Breast epithelium (tissue), 4 donors: Measurements from ENCODE around the gene CCDC17. TPM values are rescaled to one million over a fixed set of nuclear protein-coding genes. Genes with fewer than 3 reads are reported as not detected.

Experiments
- DNase-seq, 2 donors: peaks; one replicate each; pipeline ENCODE4 v3.0.0-alpha.2; 2019; ENCODE audit warnings: low spot score in 2 of 2
- H3K27ac ChIP-seq, 2 donors: fragments of 200-600 bp; sonication (generic) in 1 of 2; one replicate each; pipeline ENCODE4 v1.5.1; 2016 to 2019; ENCODE audit warnings: mild to moderate bottlenecking in 1 of 2
- H3K27me3 ChIP-seq, 2 donors: fragments of 200-600 bp; sonication (generic) in 1 of 2; one replicate each; pipeline versions ENCODE4 v1.5.1 to v1.6.0; 2017 to 2019; ENCODE audit warnings: control low read depth in 1 of 2, mild to moderate bottlenecking in 1 of 2
- H3K36me3 ChIP-seq: fragments of 200-600 bp; one replicate; pipeline ENCODE4 v1.5.1; 2019
- H3K4me1 ChIP-seq, 2 donors: fragments of 200-600 bp; sonication (generic); one replicate each; pipeline ENCODE4 v1.5.1; 2016 to 2019; ENCODE audit warnings: control low read depth in 1 of 2
- H3K4me3 ChIP-seq, 3 donors: fragments of 200-600 bp; sonication (generic); 1 replicate in 2 of 3; 2 replicates in 1 of 3; pipeline ENCODE4 v1.5.1; 2016 to 2019; ENCODE audit warnings: mild to moderate bottlenecking in 3 of 3, moderate library complexity in 2 of 3
- H3K9me3 ChIP-seq, 2 donors: fragments of 200-600 bp; sonication (generic) in 1 of 2; one replicate each; pipeline ENCODE4 v1.5.1; 2016 to 2019; ENCODE audit warnings: control low read depth in 1 of 2
- POLR2A ChIP-seq: fragments of 450-650 bp; IDR thresholded peaks from one replicate; pipeline ENCODE4 v1.6.1; 2016; ENCODE audit warnings: antibody characterized with exemption, mild to moderate bottlenecking, moderate library complexity
- POLR2AphosphoS5 ChIP-seq, 3 donors: sonication (generic); formaldehyde crosslinking; IDR thresholded peaks; one replicate each; pipeline ENCODE4 v1.6.1; 2017; ENCODE audit warnings: antibody characterized with exemption in 3 of 3
- intact Hi-C: fragments of 100-400 bp; cut with DNase I; formaldehyde crosslinking; loops from one replicate; pipeline ENCODE4 v1.15.1; 2023; ENCODE audit warnings: low total_unique reads
- total RNA-seq, 3 donors: library from RNA; depleted of rRNA; stranded (reverse); fragments of >200 nt; gene quantifications; one replicate each; pipeline ENCODE4 v1.1.0, GENCODE V29; 2016
- TF ChIP-seq, protein P1 (sequence below), 3 donors: fragments of 450-650 bp; IDR thresholded peaks; one replicate each; pipeline ENCODE4 v1.5.1; 2016 to 2017; ENCODE audit warnings: antibody characterized with exemption in 3 of 3, mild to moderate bottlenecking in 3 of 3, moderate library complexity in 3 of 3

CCDC17 gene
- total RNA-seq, 3 donors from 2014 or later, result 2.3 to 5.7 (median 4.5) TPM

DNA sequence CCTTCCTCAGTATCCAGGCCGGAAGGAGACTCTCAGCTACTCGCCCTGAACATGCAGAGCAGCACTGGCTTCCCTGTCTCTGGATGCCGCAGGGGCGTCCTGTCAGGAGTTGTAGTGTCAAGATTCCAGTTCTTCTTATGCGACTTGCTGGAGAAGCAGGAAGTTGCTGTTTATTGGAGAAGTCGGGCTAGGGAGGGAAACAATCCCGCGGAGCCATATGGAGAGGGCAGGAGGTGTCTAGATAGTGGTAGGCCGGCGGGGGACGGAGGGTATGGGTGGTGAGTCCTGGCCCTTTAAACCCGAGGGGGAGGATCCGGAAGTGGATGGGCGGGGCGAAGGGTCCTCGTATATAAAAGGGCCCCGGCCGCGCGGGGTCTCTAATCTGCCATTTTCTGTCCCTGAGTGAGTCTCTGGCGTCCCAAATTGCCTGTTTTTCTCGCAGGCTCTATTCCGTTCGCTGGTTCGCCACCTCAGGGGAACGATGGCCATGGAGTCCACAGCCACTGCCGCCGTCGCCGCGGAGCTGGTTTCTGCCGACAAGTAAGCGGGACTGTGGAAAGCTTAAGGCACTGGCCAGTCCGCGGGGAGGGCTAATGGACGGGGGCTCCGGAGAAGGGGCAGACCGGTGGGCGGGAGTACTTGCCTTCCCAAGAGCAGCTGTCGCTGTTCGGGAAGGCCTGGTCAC lies 40.0 kb downstream of the CCDC17 start, which contains the start of gene NASP:
TSS of gene NASP (plus strand) at position 376 of the 685 bp plus-strand sequence. CDS start at position 482, 106 bp downstream.
- Histone ChIP-seq H3K9me3 (no peaks in the 10 kb centered on the region), H3K4me1 (peaks cover 0 to 7% of the 10 kb centered on the region in 2 donors), H3K4me3 (peak within 1 kb of the TSS; percentile 93 to 99 (median 98)), H3K27ac (peak within 1 kb of the TSS; percentile 93 to 96), H3K36me3 (no peaks in the 10 kb centered on the region), H3K27me3 (no peaks in the 10 kb centered on the region)
- TF ChIP-seq POLR2AphosphoS5 (IDR thresholded peaks at IDR 0.05) (peak; percentile 65 to 91 (median 83)), POLR2A (peak; percentile 72)
- TF ChIP-seq, protein P1, sequence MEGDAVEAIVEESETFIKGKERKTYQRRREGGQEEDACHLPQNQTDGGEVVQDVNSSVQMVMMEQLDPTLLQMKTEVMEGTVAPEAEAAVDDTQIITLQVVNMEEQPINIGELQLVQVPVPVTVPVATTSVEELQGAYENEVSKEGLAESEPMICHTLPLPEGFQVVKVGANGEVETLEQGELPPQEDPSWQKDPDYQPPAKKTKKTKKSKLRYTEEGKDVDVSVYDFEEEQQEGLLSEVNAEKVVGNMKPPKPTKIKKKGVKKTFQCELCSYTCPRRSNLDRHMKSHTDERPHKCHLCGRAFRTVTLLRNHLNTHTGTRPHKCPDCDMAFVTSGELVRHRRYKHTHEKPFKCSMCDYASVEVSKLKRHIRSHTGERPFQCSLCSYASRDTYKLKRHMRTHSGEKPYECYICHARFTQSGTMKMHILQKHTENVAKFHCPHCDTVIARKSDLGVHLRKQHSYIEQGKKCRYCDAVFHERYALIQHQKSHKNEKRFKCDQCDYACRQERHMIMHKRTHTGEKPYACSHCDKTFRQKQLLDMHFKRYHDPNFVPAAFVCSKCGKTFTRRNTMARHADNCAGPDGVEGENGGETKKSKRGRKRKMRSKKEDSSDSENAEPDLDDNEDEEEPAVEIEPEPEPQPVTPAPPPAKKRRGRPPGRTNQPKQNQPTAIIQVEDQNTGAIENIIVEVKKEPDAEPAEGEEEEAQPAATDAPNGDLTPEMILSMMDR (IDR thresholded peaks at IDR 0.05), result peak in 2 of 3 donors; percentile 6 to 7
- intact Hi-C loops, result loop anchor here (10.0 kb wide), 1 partner anchor 101 kb away; the partner anchor contains the start of genes GPBP1L1 and TMEM69
- peak; percentile 85 to 88 for DNase-seq

DNA sequence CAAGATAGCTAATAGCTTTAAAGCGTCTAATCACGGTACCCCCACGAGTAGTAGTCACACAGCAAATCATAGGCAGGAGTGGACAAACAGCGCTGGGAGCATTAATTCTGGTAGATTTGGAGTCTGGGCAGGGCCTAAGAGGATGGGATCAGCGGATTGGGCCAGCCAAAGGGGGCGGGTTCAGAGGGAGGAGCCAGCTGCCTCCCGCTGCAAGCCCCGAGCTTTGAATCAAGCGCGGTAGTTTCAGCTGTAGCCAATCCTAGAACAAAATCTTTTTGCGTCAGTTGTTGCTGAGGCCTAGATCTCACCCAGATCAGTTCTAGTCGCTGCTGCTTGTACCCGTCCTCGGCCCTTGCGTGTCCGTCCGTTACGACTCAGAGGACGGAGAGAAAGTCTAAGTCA lies 40.6 kb downstream of the CCDC17 start:
- no peaks in the 10 kb centered on the region for H3K9me3 ChIP-seq
- intact Hi-C loops, result loop anchor here (10.0 kb wide), 1 partner anchor 102 kb away; the partner anchor contains the start of genes GPBP1L1 and TMEM69

DNA sequence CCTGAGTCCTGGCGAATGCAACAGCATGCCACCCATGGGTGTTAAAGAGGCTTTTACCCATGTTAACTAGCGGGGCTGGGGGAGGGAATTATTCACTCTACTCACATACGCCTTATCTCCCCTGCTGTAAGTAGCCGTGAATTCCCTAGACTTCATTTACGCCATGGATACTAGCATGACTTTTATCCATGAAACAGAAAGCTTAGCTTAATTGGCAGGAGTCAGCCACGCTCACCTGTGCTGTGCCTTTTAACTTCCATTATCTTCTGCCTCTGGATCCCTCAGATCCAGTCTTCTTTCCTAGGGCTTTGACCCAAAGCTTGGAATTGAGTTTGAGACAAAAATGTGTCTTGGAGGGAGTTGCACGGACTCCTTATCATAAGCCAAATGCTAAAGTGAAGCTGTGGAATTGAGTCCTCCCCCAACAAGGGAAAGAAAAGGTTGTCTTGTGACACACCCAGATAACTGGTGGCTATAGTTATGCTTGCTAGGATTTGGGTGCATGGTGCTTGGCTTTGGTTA lies 49.7 kb downstream of the CCDC17 start:
- no peak for TF ChIP-seq POLR2A
- TF ChIP-seq, protein P1 (IDR thresholded peaks at IDR 0.05), result no peak
- TF ChIP-seq POLR2AphosphoS5 (IDR thresholded peaks at IDR 0.05), result no peak
- DNase-seq, result no peak
- Histone ChIP-seq H3K27ac (no peak overlapping the region), H3K4me3 (no peak overlapping the region), H3K36me3 (no peaks in the 10 kb centered on the region), H3K9me3 (no peaks in the 10 kb centered on the region), H3K4me1 (no peaks in the 10 kb centered on the region), H3K27me3 (no peaks in the 10 kb centered on the region)
- intact Hi-C loops, result no loop called here

More for the DNA sequence above, 40.6 kb downstream of the CCDC17 start:
- Histone ChIP-seq H3K4me1 (peaks cover 0 to 7% of the 10 kb centered on the region in 2 donors), H3K36me3 (no peaks in the 10 kb centered on the region), H3K4me3 (peak overlapping the region; percentile 93 to 99 (median 98)), H3K27me3 (no peaks in the 10 kb centered on the region), H3K27ac (peak overlapping the region; percentile 93 to 96)
- TF ChIP-seq, protein P1 (IDR thresholded peaks at IDR 0.05), result no peak
- no peak for TF ChIP-seq POLR2AphosphoS5 (IDR thresholded peaks at IDR 0.05)
- TF ChIP-seq POLR2A, result no peak
- DNase-seq, result peak; percentile 95 to 96

DNA sequence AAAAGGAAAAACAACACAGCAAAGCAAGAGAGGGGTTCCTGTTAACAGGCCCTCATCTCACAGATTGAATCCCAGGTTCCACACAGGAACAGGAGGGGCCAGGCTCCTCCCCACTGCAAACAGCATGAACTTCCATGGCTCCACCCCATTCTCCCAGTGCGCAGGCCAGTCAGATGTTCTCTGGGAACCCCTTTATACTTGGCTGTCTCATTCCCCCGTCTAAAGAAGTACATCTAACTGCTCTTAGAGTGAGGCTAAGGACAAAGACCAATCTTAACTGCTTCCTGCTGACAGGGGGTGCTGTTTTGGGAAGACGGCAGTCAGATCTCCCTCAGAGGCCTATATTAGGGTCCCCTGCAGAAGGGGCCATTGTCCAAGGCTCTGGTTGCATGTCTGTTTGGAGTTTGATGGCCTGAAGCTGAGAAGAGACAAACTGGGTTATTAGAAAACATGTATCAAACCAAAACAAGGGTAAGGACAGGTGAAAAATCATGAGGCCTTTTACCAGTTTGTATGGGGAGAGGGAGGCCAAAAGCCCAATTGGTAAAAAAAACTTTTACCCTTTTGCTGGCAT lies 50.5 kb downstream of the CCDC17 start:
- H3K27me3 ChIP-seq, result no peaks in the 10 kb centered on the region
- H3K4me1 ChIP-seq, result no peaks in the 10 kb centered on the region
- no peak for TF ChIP-seq POLR2A
- no peak for TF ChIP-seq POLR2AphosphoS5 (IDR thresholded peaks at IDR 0.05)
- TF ChIP-seq, protein P1 (IDR thresholded peaks at IDR 0.05), result no peak
- no peak overlapping the region for H3K4me3 ChIP-seq
- intact Hi-C loops, result no loop called here
- no peaks in the 10 kb centered on the region for H3K9me3 ChIP-seq
- DNase-seq, result no peak
- H3K27ac ChIP-seq, result no peak overlapping the region
- H3K36me3 ChIP-seq, result no peaks in the 10 kb centered on the region

DNA sequence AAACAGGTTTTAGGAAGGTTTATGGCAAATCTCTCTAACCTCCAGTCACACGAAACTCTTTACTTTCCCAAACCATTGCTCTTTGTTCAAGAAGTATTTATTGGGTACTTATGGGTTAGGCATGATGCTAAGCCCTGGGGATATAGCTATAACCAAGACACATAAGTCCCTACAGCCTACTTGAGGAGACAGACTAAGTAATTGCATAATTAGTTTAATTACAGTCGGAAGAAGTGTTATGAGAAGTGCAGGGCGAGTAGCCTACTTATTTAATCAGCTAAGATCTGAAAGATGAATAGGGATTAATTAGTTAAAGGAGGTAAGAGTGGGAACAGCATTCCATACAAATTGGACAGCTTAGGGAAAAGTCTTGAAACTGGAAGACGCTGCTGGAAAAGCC lies 53.2 kb downstream of the CCDC17 start:
- TF ChIP-seq POLR2A (no peak), POLR2AphosphoS5 (IDR thresholded peaks at IDR 0.05) (no peak)
- TF ChIP-seq, protein P1 (IDR thresholded peaks at IDR 0.05), result no peak
- no peak for DNase-seq
- Histone ChIP-seq H3K4me1 (no peaks in the 10 kb centered on the region), H3K36me3 (no peaks in the 10 kb centered on the region), H3K4me3 (no peak overlapping the region), H3K27me3 (no peaks in the 10 kb centered on the region), H3K27ac (no peak overlapping the region), H3K9me3 (no peaks in the 10 kb centered on the region)
- intact Hi-C loops, result no loop called here
